ENCODE results near the gene COP1.

- TF ChIP-seq CTCF (conservative IDR thresholded peaks at IDR 0.05; ENCODE audit: low read depth, low read length): no peak
- TF ChIP-seq EZH2 (IDR thresholded peaks at IDR 0.05; ENCODE audit: borderline replicate concordance, low read depth, low read length, poor library complexity, severe bottlenecking): no peak
Observed at GRCh38 chr1:176033881-176034280, 173.2 kb downstream of the COP1 start.

Data from A673 (cell line).